NCI-H2196 treated with DMSO at 0.1 percent for 48 hours (cell line): ENCODE results near the gene FSIP1.
A peak's percentile ranks its signal among the peaks of the same experiment; 100 is the strongest.

Experiments
- DNase-seq: peaks from one replicate; lab custom pipeline; 2025; ENCODE audit not compliant: unreplicated experiment; lab: John Stamatoyannopoulos, UW

FSIP1 gene

GRCh38 chr15:39690881-39691634 is 91.6 kb downstream of the FSIP1 start:
- no peak for DNase-seq

GRCh38 chr15:39687965-39688364 is 94.7 kb downstream of the FSIP1 start:
- no peak for DNase-seq

- DNase-seq, result peak; percentile 4
These were observed 96.5 kb downstream of the FSIP1 start for GRCh38 chr15:39685999-39686613.

GRCh38 chr15:39685367-39685766 is 97.3 kb downstream of the FSIP1 start:
- no peak for DNase-seq

GRCh38 chr15:39684233-39684632 is 98.4 kb downstream of the FSIP1 start:
- DNase-seq, result no peak

- DNase-seq, result no peak
These were observed 100.3 kb downstream of the FSIP1 start for GRCh38 chr15:39682366-39682765.

- DNase-seq, result no peak
These were observed 101.8 kb downstream of the FSIP1 start for GRCh38 chr15:39680868-39681267.

- DNase-seq, result no peak
These were observed 110.0 kb downstream of the FSIP1 start for GRCh38 chr15:39672666-39673065.

- DNase-seq, result no peak
These were observed 110.5 kb downstream of the FSIP1 start for GRCh38 chr15:39672184-39672583.

- no peak for DNase-seq
These were observed 112.0 kb downstream of the FSIP1 start for GRCh38 chr15:39670687-39671086.

- no peak for DNase-seq
These were observed 113.0 kb downstream of the FSIP1 start for GRCh38 chr15:39669661-39670060.

- no peak for DNase-seq
These were observed 113.4 kb downstream of the FSIP1 start for GRCh38 chr15:39669241-39669640.

- DNase-seq, result no peak
These were observed 114.2 kb downstream of the FSIP1 start for GRCh38 chr15:39668457-39668856.

GRCh38 chr15:39667382-39668127 is 115.1 kb downstream of the FSIP1 start:
- no peak for DNase-seq

GRCh38 chr15:39666677-39667076 is 116.0 kb downstream of the FSIP1 start:
- no peak for DNase-seq

- no peak for DNase-seq
These were observed 116.9 kb downstream of the FSIP1 start for GRCh38 chr15:39665629-39666250.

GRCh38 chr15:39663704-39664250 is 118.9 kb downstream of the FSIP1 start:
- DNase-seq, result no peak

- no peak for DNase-seq
These were observed 120.9 kb downstream of the FSIP1 start for GRCh38 chr15:39661776-39662175.

GRCh38 chr15:39658740-39659139 is 123.9 kb downstream of the FSIP1 start:
- no peak for DNase-seq

- no peak for DNase-seq
These were observed 125.0 kb downstream of the FSIP1 start for GRCh38 chr15:39657668-39658067.

- DNase-seq, result no peak
These were observed 125.5 kb downstream of the FSIP1 start for GRCh38 chr15:39657181-39657580.
